Stimulated activated CD8-positive, alpha-beta memory T cell treated with anti-CD3 and anti-CD28 coated beads, Interleukin-2, amount 100 ng/mL, for 48 hours (primary cell): Measurements from ENCODE around the gene NDST1.

Source experiments
- DNase-seq, 2 donors: peaks; one replicate each; pipeline ENCODE4 v3.0.0-alpha.2; 2020; ENCODE audit warnings: low read depth in 2 of 2

The NDST1 gene

DNA sequence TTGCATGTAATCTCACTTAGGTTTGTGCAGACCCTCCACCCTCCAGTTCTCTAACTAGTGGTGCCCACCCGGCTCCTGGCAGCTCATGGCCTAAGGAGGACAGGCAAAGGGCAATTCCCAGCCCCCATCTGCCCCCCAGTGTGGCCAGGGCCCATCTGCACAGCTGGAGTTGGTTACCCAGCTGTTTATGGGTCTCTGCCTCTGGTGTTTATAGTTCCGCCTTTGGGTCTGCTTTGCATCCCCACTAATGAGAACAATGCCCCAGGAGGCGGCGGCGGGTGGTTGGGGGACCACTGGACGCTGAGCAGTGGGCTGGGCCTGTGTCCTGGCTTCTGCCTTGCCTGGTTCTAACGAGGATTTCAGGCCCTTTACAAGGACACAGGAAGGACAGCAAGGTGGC is 62.4 kb downstream of the NDST1 start:
- no peak for DNase-seq

DNA sequence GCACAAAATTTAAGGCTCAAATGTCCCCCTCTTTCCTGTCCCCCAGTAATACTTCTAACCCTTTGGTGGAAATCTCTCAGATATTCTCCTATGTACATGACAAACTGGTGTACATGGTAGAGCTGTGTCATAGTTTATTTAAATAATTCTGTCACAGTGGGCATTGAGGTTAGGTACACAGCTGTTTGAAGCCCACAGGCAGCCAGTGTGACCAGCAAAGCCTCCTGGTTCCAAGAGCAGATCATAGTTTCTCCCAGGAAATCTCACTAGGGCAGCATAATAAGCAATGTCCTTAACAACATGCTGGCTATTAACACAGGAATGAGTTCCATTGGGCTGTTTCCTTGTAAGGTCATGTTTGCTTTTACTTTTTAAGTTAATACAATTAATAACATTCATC is 63.9 kb downstream of the NDST1 start:
- DNase-seq = no peak

GRCh38 chr5:150573216-150573615 is 65.3 kb downstream of the NDST1 start:
- DNase-seq = no peak

DNA sequence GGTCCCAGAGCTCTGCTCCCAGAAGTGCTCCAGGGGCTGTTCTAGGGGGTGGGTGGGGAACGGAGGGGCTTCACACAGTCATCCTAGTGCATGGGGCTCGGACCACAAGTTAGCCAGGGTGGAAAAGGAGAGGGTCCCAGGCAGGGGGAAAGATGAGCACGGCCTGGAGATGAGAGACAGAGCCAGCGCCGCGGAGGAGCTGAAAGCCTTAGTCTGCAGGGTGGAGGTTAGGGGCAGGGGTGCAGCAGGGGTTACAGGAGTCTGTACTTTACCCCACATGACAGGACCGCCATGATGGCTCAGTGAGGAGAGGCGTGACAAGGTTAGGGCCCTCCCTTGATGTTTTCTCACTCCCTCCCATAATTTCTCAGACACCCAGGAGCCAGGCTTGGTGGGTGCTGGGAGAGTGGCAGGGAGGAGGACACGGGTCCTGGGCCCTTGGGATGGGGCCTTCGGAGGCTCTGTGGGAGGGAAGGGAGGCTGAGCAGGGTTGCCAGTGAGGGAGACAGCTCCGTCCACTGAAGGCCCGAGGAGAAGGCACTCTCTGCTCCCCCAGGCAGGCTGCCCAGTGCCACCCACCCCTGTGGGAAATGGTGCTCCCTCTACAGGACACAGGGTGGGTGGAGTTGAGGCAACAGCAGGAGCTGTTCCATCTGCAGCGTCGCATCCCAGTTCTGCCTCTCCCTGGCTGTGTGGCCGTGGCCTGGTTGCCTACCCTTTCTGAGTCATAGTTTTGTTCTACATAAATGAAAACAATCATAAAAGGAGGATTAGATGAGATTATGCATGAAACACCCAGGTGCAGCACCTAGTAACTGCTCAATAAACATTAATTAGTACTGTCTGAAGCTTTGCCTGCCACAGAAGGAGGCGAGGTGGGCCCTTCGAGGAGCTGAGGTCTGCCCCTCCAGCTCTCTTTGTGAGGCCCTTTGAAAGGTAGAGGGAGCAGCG is 66.2 kb downstream of the NDST1 start:
- DNase-seq = no peak

- no peak for DNase-seq
Observed at GRCh38 chr5:150574818-150575547, 67.1 kb downstream of the NDST1 start.

GRCh38 chr5:150575745-150576448 is 68.0 kb downstream of the NDST1 start:
- no peak for DNase-seq

DNA sequence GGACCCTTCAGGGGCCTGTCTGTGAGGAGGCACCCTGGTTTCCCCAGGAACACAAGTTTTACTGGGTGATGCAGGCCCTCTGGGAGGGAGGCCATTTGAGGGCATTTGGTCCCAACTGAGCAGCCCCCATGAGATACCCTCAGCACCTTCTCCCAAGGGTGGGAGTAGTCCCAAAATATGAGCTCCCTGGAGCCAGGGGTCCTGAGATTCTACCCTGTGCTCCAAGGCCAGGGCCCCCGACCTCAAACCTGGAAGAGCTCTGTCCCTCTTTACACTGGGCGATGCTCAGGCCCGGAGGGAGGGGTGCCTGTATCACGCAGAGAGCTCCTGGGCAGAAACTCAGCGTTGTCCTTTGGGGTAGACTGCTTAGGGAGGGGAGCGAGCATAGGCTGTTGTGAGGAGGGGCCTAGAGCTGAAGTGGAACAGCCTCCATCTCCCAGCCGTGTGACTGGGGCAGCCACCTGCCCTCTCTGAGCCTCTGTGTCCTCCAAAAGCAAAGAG is 68.6 kb downstream of the NDST1 start:
- DNase-seq = no peak

GRCh38 chr5:150577378-150578139 is 69.6 kb downstream of the NDST1 start:
- DNase-seq = no peak

GRCh38 chr5:150578781-150579461 is 71.0 kb downstream of the NDST1 start:
- no peak for DNase-seq

DNA sequence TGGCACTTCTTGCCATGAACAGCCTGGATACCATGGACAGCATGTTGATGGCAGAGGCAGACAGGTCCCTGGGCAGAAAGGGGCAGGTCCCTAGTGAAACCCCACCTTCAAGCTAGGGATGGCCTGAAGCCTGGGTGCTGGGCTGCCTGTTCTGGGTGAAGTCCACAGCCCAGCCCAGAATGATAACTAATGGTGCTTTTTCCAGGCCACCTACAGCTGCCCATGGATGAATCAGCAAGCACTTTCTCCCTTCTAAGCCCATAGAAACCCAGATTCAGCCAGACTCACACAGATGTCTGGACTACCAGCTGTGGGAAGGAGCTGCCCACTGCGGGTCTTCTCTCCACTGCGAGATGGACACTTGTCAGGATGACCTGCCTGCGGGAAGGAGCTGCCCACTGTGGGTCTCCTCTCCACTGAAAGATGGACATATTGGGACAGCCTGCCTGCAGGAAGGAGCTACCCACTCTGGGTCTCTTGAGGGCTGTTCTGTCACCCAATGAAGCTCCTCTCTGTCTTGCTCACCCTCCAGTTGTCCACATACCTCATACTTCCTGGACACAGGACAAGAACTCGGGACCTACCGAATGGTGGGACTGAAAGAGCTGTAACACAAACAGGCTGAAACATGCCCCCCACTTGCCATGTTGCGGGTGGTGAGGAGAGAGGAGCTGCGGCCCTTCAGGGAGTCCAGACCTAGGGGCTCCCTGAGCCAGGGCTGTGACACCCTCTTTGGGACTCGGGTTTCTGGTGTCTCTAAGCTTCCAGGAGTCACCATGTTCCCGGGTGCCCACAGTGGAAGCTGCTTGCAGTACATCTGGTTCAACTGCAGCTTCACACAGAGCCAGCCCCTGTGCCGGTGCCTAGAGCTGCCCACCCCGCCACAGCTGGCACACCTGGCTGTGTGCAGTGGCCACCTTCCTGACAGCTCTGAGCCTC is 71.8 kb downstream of the NDST1 start:
- no peak for DNase-seq

- no peak for DNase-seq
Observed at GRCh38 chr5:150580917-150581316, 73.0 kb downstream of the NDST1 start.

DNA sequence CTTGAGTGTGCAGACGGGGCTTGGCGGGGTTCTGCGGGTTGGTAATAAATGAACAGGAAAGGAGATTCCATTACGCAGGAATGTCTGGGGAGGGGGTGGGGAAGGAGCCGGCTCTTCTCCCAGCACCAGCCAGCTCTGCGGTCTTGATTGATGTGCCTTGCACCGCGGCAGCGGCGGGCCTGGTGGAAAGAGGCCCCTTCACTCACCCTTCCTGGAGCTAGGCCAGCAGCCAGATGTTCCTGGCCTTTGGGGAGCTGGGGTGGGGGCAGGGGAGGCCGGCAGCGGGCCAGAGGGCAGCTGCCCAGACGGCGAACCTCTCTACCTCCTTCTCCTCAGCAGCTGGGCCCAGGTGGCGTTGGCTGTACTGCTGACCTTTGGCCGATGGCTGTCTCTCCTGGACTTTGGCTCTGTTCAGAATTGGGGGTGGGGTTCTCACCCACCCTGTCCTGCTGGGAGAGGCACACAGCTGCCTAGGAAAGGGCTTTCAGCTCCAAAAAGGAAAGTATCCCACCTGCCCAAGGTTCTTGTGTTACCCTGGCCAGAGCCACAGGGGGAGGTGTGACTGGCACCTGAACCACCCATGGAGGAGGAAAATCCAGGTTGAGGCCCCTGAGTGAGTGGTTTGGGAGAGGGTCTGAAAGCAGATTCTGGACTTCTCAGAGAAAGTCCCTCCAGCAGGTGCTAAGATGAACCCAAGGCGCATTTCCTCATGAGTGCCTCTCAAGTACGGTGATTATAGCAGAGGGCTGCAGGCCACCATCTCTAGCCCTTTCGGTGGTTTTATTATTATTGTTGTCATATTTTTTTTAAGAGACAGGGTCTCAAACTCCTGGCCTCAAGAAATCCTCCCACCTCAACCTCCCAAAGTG is 74.5 kb downstream of the NDST1 start:
- no peak for DNase-seq

- DNase-seq = no peak
Observed at GRCh38 chr5:150583541-150584225, 75.8 kb downstream of the NDST1 start.

DNA sequence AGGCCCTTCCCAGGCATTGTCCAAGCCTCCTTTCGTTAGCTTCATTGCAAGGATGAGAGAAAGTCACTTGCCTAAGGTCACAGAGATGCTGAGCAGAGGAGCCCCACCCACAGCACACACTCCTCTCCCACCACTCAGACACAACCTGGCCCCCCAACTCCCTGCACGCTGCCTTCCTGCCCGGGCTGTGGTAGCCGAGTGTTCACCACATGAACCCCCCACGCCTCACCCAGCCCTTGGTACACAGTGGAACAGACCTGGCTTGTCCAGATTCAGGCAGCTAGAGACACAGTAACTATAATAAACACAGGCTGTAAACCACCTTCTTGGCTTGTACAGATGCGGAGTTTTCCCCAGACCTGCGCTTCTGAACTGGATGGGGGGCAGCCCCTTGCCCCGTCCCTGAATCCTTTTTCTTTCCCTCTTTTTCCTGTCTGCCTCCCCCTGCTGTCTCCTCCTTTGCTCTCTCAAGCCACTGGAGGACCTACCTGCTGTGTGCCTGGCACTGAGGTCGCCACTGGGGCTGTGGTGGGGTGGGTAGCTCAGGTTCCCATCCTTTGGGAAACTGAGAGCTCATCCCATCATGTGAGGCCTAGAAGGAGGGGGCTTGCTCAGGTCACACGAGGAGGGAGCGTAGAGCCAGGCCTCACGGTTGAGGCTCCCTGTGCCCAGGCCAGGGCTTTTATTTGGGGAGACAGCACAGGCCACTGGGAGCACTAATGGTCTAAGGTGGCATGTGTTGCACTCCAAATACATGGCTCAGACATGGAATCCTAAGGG is 76.8 kb downstream of the NDST1 start:
- no peak for DNase-seq

DNA sequence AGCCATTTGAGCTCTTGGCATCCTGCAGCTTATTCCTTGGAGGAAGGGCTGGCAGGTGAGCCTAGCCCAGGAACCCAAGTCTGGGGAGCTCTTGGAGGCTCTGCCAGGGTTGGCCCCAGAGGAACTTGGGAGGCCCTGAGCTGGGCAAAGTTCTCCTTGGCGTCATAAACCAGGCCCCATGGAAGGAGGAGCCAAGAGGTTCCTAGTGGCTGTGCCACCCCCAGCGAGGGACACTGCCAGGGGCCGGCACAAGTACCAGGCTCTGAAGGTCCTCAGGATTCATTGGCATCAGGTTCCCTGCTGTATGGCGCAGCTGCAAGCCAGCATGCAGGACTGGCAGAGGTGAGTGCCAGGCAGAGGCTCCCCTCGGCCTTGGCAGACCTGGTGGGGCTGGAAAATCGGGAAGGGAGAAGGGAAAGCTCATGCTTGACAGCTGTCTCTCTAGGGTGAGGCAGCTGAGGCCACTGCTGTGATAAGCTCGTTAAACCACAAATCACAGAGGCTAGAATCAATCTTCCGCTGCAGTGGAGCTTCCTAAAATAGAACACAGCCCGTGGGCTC is 77.9 kb downstream of the NDST1 start:
- no peak for DNase-seq

- no peak for DNase-seq
Observed at GRCh38 chr5:150587016-150587415, 79.1 kb downstream of the NDST1 start.
